WTC11 (cell line): ENCODE measurements around the gene C8B.

ENCODE experiments used
- CREB1 ChIP-seq: sonication (generic); formaldehyde crosslinking; IDR thresholded peaks from 2 replicates; pipeline ENCODE4 v1.8.0; 2023; ENCODE audit warnings: mild to moderate bottlenecking, missing genetic modification reagents
- ESRRA ChIP-seq: sonication (generic); formaldehyde crosslinking; IDR thresholded peaks from 2 replicates; pipeline ENCODE4 v1.8.1; 2022; ENCODE audit warnings: mild to moderate bottlenecking, missing genetic modification reagents, borderline replicate concordance
- ETV6 ChIP-seq: sonication (generic); formaldehyde crosslinking; IDR thresholded peaks from 2 replicates; pipeline ENCODE4 v1.8.1; 2022; ENCODE audit warnings: mild to moderate bottlenecking, missing genetic modification reagents
- JUN ChIP-seq: sonication (generic); formaldehyde crosslinking; IDR thresholded peaks from 2 replicates; pipeline ENCODE4 v1.8.0; 2023; ENCODE audit warnings: mild to moderate bottlenecking, missing genetic modification reagents
- RELA ChIP-seq: sonication (generic); formaldehyde crosslinking; IDR thresholded peaks from 2 replicates; pipeline ENCODE4 v1.8.1; 2022; ENCODE audit warnings: missing genetic modification reagents, mild to moderate bottlenecking, borderline replicate concordance
- TCF7 ChIP-seq: sonication (generic); formaldehyde crosslinking; IDR thresholded peaks from 2 replicates; pipeline ENCODE4 v1.8.0; 2022; ENCODE audit warnings: mild to moderate bottlenecking, low read depth, missing genetic modification reagents, moderate library complexity
- TEAD4 ChIP-seq: sonication (generic); formaldehyde crosslinking; IDR thresholded peaks from 2 replicates; pipeline ENCODE4 v1.8.0; 2022; ENCODE audit warnings: mild to moderate bottlenecking, missing genetic modification reagents
- ZNF317 ChIP-seq: sonication (generic); formaldehyde crosslinking; IDR thresholded peaks from 2 replicates; pipeline ENCODE4 v1.8.1; 2023; ENCODE audit warnings: low read depth, mild to moderate bottlenecking, moderate library complexity, missing genetic modification reagents, borderline replicate concordance
- TF ChIP-seq, protein P1 (sequence below): sonication (generic); formaldehyde crosslinking; conservative IDR thresholded peaks from 2 replicates; pipeline ENCODE4 v1.8.1; 2023; ENCODE audit warnings: mild to moderate bottlenecking, low read depth, missing genetic modification reagents, moderate library complexity
- TF ChIP-seq, protein P2 (sequence below): fragments of 200-600 bp; IDR thresholded peaks from 2 replicates; pipeline ENCODE4 v1.8.0; 2022; ENCODE audit warnings: antibody characterized with exemption
- TF ChIP-seq, protein P3 (sequence below): fragments of 250-450 bp; sonication (Bioruptor Pico); conservative IDR thresholded peaks from 2 replicates; pipeline ENCODE4 v1.9.0; 2021; ENCODE audit warnings: mild to moderate bottlenecking
- TF ChIP-seq, protein P4 (sequence below): sonication (generic); formaldehyde crosslinking; IDR thresholded peaks from 2 replicates; pipeline ENCODE4 v1.8.0; 2023; ENCODE audit warnings: missing genetic modification reagents
- TF ChIP-seq, protein P5 (sequence below): sonication (generic); formaldehyde crosslinking; IDR thresholded peaks from 2 replicates; pipeline ENCODE4 v1.8.1; 2023; ENCODE audit warnings: mild to moderate bottlenecking, missing genetic modification reagents, moderate library complexity
- TF ChIP-seq, protein P6 (sequence below): sonication (generic); formaldehyde crosslinking; IDR thresholded peaks from 2 replicates; pipeline ENCODE4 v1.8.0; 2022; ENCODE audit warnings: missing genetic modification reagents

DNA sequence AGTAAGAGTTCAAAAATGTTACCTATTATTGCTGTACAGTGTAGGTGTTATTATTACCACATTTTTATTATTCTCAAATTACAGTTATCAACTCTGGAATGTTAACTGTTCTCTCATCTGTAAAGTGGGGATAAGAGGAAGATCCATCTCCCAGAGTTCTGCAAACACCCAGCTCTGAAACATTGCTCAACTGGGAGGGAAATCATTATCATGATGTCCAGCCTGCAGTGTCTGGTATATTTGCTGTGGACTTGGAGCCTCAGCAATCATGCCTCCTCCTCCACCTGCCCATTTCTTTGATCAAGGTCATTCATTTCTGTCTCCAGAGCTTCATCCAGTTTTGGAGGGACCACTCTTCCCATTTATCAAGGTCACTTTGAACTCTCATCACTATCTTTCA, 71.8 kb downstream of the C8B start:
- TF ChIP-seq ESRRA (CRISPR knock-in tag), result no peak
- TF ChIP-seq, protein P1, sequence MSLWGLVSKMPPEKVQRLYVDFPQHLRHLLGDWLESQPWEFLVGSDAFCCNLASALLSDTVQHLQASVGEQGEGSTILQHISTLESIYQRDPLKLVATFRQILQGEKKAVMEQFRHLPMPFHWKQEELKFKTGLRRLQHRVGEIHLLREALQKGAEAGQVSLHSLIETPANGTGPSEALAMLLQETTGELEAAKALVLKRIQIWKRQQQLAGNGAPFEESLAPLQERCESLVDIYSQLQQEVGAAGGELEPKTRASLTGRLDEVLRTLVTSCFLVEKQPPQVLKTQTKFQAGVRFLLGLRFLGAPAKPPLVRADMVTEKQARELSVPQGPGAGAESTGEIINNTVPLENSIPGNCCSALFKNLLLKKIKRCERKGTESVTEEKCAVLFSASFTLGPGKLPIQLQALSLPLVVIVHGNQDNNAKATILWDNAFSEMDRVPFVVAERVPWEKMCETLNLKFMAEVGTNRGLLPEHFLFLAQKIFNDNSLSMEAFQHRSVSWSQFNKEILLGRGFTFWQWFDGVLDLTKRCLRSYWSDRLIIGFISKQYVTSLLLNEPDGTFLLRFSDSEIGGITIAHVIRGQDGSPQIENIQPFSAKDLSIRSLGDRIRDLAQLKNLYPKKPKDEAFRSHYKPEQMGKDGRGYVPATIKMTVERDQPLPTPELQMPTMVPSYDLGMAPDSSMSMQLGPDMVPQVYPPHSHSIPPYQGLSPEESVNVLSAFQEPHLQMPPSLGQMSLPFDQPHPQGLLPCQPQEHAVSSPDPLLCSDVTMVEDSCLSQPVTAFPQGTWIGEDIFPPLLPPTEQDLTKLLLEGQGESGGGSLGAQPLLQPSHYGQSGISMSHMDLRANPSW (CRISPR knock-in tag), result no peak
- TF ChIP-seq, protein P2, sequence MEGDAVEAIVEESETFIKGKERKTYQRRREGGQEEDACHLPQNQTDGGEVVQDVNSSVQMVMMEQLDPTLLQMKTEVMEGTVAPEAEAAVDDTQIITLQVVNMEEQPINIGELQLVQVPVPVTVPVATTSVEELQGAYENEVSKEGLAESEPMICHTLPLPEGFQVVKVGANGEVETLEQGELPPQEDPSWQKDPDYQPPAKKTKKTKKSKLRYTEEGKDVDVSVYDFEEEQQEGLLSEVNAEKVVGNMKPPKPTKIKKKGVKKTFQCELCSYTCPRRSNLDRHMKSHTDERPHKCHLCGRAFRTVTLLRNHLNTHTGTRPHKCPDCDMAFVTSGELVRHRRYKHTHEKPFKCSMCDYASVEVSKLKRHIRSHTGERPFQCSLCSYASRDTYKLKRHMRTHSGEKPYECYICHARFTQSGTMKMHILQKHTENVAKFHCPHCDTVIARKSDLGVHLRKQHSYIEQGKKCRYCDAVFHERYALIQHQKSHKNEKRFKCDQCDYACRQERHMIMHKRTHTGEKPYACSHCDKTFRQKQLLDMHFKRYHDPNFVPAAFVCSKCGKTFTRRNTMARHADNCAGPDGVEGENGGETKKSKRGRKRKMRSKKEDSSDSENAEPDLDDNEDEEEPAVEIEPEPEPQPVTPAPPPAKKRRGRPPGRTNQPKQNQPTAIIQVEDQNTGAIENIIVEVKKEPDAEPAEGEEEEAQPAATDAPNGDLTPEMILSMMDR, result no peak
- TF ChIP-seq ZNF317 (CRISPR knock-in tag), result no peak
- TF ChIP-seq CREB1, result no peak
- TF ChIP-seq TCF7, result no peak
- TF ChIP-seq, protein P3, sequence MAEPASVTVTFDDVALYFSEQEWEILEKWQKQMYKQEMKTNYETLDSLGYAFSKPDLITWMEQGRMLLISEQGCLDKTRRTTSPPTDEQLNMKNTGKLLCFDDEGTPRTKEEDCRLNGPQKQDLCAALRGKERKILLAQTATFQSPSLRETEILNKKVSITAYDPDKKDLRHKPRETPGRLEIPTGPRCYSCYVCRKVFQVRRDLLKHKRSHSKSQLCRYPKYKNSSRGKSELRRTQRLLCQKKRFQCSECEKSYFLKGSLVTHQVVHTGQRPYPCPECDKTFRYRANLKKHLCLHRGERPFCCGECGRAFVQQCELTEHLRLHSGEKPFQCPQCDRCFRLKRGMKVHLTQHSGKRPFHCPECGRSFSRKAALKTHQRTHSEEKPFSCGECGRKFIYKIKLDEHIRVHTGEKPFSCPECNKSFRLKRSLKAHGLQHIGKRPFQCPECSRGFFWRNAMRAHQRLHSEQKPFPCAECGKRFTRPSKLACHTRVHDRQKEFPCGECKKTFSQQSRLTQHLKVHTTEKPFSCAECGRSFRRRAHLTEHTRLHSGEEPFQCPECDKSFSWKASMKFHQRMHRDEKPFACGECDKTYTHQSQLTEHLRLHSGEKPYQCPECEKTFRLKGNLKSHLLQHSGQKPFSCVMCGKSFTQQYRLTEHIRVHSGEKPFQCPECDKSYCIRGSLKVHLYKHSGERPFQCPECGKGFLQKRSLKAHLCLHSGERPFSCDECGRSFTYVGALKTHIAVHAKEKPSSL (CRISPR knock-in tag), result no peak
- no peak for TF ChIP-seq RELA (CRISPR knock-in tag)
- no peak for TF ChIP-seq ETV6 (CRISPR knock-in tag)
- TF ChIP-seq, protein P4, sequence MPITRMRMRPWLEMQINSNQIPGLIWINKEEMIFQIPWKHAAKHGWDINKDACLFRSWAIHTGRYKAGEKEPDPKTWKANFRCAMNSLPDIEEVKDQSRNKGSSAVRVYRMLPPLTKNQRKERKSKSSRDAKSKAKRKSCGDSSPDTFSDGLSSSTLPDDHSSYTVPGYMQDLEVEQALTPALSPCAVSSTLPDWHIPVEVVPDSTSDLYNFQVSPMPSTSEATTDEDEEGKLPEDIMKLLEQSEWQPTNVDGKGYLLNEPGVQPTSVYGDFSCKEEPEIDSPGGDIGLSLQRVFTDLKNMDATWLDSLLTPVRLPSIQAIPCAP (CRISPR knock-in tag), result no peak
- TF ChIP-seq TEAD4, result no peak
- no peak for TF ChIP-seq JUN
- TF ChIP-seq, protein P5, sequence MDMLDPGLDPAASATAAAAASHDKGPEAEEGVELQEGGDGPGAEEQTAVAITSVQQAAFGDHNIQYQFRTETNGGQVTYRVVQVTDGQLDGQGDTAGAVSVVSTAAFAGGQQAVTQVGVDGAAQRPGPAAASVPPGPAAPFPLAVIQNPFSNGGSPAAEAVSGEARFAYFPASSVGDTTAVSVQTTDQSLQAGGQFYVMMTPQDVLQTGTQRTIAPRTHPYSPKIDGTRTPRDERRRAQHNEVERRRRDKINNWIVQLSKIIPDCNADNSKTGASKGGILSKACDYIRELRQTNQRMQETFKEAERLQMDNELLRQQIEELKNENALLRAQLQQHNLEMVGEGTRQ (CRISPR knock-in tag), result no peak
- TF ChIP-seq, protein P6, sequence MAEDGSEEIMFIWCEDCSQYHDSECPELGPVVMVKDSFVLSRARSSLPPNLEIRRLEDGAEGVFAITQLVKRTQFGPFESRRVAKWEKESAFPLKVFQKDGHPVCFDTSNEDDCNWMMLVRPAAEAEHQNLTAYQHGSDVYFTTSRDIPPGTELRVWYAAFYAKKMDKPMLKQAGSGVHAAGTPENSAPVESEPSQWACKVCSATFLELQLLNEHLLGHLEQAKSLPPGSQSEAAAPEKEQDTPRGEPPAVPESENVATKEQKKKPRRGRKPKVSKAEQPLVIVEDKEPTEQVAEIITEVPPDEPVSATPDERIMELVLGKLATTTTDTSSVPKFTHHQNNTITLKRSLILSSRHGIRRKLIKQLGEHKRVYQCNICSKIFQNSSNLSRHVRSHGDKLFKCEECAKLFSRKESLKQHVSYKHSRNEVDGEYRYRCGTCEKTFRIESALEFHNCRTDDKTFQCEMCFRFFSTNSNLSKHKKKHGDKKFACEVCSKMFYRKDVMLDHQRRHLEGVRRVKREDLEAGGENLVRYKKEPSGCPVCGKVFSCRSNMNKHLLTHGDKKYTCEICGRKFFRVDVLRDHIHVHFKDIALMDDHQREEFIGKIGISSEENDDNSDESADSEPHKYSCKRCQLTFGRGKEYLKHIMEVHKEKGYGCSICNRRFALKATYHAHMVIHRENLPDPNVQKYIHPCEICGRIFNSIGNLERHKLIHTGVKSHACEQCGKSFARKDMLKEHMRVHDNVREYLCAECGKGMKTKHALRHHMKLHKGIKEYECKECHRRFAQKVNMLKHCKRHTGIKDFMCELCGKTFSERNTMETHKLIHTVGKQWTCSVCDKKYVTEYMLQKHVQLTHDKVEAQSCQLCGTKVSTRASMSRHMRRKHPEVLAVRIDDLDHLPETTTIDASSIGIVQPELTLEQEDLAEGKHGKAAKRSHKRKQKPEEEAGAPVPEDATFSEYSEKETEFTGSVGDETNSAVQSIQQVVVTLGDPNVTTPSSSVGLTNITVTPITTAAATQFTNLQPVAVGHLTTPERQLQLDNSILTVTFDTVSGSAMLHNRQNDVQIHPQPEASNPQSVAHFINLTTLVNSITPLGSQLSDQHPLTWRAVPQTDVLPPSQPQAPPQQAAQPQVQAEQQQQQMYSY (CRISPR knock-in tag), result no peak
